Lung microvascular endothelial cell (primary cell): ENCODE data around the gene ARL10. TPM values are rescaled to one million over a fixed set of nuclear protein-coding genes. Genes with fewer than 3 reads are reported as not detected.

ENCODE experiments used
- DNase-seq, 2 donors: peaks; one replicate each; pipeline versions ENCODE4 v3.0.0 to v3.0.0-alpha.2; 2010; ENCODE audit warnings: low read depth in 2 of 2
- total RNA-seq: library from RNA; depleted of rRNA; stranded (reverse); fragments of >200 nt; gene quantifications from 2 replicates; pipeline ENCODE4 v1.2.1, GENCODE V29; 2014

Gene ARL10
- total RNA-seq, result 4.8 and 10.5 TPM in 2 replicates

GRCh38 chr5:176365351-176366231, at the start of gene ARL10:
Gene ARL10, plus strand, starts transcription at chr5:176365487. Its CDS starts 77 bp downstream, at chr5:176365564.
- DNase-seq, result peak; percentile 41 to 56

DNA sequence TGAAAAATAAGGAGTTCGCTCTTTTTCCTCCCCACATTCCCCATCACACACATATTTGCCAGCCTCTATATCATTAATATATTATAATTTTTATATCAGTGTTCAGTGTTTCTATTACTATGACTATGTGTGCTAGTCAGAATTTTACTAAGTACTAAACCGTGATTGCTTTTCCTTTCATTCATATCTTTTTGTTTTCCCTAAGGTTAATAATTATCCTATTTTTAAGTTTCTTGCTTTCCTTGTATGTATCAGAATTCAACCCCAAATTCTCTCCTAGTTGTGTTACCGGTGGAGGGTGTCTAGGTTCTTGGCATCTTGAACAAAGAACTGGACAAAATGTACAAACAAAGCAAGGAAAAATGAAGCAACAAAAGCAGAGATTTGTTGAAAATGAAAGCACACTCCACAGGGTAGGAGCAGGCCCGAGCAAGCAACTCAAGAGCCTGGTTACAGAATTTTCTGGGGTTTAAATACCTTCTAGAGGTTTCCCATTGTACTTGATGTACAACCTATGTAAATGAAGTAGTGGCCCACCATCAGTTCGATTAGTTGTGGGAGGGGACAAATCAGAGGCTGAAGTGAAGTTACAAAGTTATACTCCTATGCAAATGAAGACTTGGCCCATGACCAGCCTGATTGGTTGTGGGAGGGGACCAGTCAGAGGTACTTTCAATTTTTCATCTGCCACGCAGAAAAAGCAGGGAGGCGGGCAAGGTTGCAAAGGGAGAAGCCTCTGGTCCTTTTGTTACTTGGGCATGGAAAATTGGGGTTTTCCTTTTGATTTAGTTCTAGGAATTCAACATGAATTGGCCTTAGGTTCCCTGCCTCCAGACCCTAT, 47.5 kb upstream of the ARL10 start:
- DNase-seq, result no peak

DNA sequence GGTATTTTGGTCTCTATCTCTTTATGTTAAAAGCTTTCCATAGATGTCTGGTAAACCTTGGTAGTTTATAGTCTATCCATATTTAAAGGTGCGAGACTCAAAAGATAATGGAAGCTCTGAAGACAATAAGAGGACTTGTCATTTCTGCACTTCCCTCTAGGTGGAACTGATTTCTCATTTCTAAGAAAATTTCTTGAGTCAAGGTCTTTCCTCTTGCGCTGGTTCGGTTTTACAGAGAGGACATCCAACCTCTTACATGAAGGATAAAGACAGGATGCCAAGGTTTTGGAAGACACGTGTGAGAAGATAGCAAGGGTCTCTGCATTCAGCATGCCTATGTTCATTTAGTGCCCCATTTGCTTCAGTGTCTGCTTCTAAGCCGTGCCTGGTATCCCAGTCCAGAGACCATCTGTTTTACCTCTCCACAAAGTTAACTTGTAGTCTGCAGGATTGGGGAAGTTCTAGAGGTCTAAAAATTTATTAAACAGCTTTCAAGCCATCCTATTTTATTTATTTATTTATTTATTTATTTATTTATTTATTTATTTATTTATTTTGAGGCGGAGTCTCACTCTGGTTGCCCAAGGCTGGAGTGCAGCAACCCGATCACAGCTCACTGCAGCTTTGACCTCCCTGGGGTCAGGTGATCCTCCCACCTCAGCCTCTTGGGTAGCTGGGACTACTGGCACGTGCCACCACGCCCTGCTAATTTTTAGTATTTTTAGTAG, 45.3 kb upstream of the ARL10 start:
- peak in 1 of 2 donors; percentile 13 for DNase-seq

GRCh38 chr5:176320577-176320976, 44.7 kb upstream of the ARL10 start:
- no peak for DNase-seq

- no peak for DNase-seq
These were observed 31.1 kb upstream of the ARL10 start for GRCh38 chr5:176334031-176334770.

GRCh38 chr5:176337913-176338312, 27.4 kb upstream of the ARL10 start:
- DNase-seq, result peak in 1 of 2 donors; percentile 15

DNA sequence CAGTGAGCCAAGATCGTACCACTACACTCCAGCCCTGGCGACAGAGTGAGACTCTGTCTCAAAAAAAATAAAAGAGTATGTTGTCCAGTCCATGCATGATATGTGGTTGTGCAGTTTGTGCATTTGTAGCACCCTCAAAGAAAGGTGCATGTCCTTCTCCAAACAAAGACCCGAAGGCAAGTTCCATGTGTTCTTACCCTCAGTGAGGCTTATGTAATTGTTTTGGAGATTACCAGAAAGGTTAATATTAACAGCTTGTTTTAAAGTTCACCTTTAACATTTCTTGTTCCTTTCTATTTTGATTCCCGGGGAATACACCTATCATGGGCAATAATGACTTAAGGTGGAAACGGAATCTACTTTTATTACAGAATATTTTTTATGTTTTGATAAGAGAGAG, 26.0 kb upstream of the ARL10 start:
- no peak for DNase-seq

DNA sequence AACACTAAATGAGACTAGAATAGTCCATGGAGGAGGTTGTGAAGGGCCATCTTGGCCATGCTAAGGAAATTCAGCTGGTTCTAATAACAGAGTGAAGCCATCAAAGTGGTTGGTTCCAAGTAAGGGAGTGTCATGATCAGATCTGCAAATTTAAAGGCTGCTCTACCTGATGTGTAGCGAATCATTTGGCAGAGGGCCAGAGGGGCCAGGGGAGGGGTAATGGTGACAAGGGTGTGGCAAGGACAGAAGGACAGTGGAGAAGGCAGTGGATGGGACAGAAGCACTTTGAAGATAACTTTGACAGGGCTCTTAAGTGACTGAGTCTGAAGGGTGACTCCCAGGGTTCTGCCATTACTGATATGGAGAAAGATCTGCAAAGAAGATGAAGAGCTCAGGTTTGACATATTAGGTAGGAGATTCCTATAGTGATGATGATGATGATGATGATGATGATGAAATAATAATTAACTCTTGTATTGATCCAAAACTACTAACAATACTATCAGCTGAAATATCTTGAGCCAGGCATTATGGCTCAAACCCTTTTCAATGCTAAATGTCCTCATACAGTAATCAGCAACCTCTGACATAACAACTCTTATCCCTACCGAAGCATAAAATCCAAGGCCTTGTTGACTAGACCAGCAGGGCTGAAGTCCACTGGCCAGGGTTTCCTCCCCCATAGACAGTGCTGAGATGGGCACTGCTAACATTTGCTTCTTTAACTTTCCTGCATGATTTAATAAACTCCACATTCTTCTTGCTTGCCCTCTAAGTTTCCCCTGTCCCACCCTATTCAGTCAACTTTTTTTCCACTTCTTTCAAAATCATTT, 23.7 kb upstream of the ARL10 start:
- DNase-seq, result no peak

GRCh38 chr5:176342158-176342483, 23.2 kb upstream of the ARL10 start:
- DNase-seq, result no peak

GRCh38 chr5:176342766-176343458, 22.4 kb upstream of the ARL10 start:
- no peak for DNase-seq

DNA sequence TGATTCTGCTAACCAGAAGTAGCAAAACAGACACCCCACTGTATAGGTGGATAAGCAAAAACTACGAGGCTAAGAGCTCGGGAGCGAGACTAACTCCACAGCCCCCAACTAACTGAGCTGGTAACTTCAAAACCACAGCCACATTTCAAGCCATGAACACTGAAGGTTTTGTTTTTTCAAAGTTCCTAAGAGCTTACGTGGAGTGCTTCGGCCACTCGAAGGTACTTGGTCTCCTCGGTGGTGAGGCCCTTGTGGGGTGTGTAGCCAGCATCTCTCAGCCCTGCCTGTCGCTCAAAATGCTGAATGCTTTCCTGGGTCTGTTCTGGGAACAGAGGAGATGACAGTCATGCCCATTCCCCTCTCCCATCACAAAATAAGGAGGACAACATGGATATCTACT, 14.9 kb upstream of the ARL10 start:
- DNase-seq, result no peak

DNA sequence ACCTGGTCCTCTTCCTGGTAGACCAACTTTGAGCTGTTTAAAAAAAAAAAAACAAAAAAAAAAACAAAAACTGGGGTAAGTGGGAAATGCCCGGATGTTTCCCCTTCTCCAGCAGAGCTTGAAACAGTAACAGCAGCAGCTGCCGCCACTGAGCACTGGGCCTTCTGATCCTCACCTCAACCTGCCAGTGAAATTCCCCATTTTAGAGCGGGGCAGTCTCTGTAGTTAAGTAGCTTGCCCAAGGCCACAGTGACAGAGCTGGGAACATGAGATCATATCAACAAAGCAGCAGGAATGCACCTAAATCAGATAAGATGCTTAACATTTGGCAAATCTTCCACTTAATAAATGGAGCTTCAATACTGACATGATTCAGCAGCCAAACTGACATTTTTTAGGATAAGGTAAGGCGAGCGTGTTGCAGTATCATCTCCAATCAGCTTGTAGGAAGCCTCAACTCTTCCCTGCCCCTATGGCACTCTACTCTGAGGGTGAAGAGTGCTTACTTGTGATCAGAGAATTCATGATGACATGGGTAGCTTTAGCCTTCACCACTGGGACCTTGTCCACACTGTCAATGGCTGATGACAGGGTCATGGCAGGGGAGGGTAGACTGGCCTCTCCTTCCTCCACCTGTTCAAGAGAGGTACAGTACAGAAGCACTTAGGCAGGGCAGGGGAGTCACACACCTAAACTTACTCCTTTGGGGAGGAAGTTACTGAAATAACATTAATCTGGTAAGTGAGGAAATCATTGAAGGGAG, 13.0 kb upstream of the ARL10 start:
- no peak for DNase-seq

- no peak for DNase-seq
These were observed 11.8 kb upstream of the ARL10 start for GRCh38 chr5:176353533-176353932.

- no peak for DNase-seq
These were observed 9.7 kb upstream of the ARL10 start for GRCh38 chr5:176355400-176356178.

DNA sequence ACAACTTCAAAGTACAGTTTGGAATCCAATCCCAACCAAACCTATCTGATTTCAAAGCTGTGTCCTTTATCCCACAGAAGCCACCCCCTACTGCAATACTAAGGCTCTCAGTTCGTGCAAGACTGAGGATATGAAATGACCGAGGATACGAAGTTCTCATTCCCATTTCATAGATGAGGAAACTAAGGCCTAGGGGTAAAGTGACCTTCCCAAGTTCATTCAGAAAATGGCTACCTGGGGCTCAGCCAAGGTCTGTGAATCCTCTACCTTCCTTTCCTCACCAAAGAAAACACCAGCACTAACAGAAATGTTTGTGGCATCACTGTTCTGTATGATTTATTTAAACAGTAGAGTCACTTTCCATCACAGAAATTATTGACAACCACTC, 9.1 kb upstream of the ARL10 start:
- DNase-seq, result no peak

GRCh38 chr5:176359658-176360057, 5.6 kb upstream of the ARL10 start:
- no peak for DNase-seq

GRCh38 chr5:176360894-176361436, 4.3 kb upstream of the ARL10 start:
- DNase-seq, result peak; percentile 25 to 28
